SK-MEL-5 (cell line): ENCODE results near the gene TNS4. TPM values are rescaled to one million over a fixed set of nuclear protein-coding genes. Genes with fewer than 3 reads are reported as not detected.

Source experiments
- DNase-seq: peaks from one replicate; pipeline ENCODE4 v3.0.0-alpha.2; 2016; ENCODE audit warnings: low read depth, low spot score
- in situ Hi-C: cut with HindIII; loops from 2 replicates; pipeline ENCODE4 v1.10.0; 2016; ENCODE audit warnings: low sequenced_read_pairs, high pct_unique_total_duplicates, low pct_unique_long_range_greater_than_20kb
- total RNA-seq: library from RNA; depleted of rRNA; stranded (reverse); fragments of >200 nt; shearing (Covaris generic); gene quantifications from 2 replicates; pipeline ENCODE4 v1.2.3, GENCODE V29; 2014

TNS4 gene
- total RNA-seq, 1 experiment from 2014 or later, result not detected

- no peak for DNase-seq
- in situ Hi-C loops, result no loop called here
Observed at GRCh38 chr17:40502716-40503115, 1.3 kb upstream of the TNS4 start.

DNA sequence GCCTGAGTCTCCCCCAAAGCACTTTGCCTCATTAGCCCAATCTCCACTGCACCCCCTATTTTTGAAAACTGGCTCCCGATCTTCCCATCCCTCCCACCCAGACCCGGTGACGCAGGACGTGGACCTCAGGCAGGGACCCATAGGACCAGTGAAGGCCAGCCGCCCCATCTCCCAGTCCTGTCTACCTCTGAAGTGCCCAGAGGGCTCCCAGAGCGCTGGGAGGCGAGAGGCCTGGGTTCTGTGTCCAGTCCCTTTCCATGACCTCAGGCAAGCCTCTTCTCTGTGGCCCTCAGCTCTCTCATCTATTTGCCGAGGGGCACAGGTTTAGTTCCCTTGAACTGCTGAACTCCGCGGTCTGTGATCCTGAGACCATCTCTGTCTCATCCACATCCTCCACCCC lies 714 bp downstream of the TNS4 start:
- DNase-seq, result no peak
- in situ Hi-C loops, result no loop called here

- in situ Hi-C loops, result no loop called here
- no peak for DNase-seq
Observed at GRCh38 chr17:40500190-40500589, 1.2 kb downstream of the TNS4 start.

- in situ Hi-C loops, result no loop called here
- peak; percentile 61 for DNase-seq
Observed at GRCh38 chr17:40499551-40500189, 1.8 kb downstream of the TNS4 start.

DNA sequence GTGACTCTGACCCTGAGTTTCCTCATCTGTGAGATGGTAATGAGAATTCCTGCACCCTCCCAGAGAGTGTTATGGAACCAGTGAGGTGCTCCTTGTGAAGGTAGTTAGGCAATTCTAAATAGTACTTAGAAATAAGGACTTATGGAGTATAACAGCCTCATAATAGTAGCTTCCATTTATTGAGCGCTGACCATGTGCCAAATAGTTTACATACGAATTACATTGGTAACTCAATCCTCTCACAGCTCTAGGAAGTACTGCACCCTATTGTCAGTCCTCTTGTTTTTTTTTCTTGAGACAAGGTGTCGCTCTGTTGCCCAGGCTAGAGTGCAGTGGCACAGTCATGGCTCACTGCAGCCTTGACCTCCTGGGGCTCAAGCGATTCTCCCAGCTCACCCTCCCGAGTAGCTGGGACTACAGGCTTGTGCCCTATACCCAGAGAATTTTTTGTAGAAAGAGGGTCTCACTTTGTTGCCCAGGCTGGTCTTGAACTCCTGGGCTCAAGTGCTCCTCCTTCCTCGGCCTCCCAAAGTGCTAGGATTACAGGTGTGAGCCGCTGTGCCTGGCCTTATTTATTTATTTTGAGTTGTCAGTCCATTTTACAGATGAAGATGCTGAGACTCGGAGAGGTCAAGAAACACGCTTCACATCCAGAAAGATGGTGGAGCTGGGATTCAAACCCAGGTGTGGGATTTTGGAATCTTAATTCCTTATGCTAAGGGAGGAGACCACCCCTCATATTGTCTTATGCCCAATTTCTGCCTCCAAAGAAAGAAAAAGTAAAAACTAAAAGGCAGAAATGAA lies 2.9 kb downstream of the TNS4 start:
- DNase-seq, result no peak
- in situ Hi-C loops, result no loop called here

DNA sequence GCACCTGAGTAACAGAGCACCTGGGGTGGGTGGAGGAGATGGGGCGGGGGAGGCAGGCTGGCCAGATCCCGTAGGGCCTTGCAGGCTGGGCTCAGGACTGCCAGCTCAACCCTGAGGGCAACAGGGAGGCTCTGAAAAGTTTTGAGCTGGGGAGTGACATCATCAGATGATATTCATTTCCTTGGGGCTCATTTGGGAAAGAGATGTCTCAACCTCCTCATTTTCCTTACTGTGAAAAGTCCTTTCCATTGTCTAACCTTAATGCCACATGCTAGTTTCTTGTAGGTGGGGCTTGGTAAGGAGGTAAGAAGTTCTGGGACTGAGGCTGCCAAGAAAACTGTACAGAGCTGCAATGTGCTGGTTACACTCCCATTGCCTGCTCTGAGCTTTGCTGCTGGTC lies 3.7 kb downstream of the TNS4 start:
- DNase-seq, result no peak
- in situ Hi-C loops, result no loop called here

GRCh38 chr17:40496634-40497420 lies 4.6 kb downstream of the TNS4 start:
- no peak for DNase-seq
- in situ Hi-C loops, result no loop called here

DNA sequence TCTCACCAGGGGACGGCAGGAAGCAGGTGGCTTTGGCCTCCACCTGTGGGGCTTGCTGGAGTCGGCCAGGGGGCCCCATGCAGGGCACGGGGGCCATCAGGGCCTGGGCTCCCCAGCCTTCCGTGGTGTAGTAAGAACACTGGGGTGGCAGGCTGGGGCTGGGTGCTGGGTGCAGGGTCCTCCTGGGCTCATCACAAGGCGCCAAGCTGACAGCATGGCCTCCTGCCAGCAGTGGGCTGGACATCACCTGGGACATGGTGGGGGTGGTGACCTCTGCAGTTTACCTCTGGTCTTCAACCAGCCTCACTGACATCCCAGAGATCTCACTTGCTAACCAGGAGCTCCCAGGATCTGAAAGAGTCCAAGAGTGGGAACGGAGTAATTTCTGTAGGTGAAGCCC lies 5.3 kb downstream of the TNS4 start:
- no peak for DNase-seq
- in situ Hi-C loops, result no loop called here

- in situ Hi-C loops, result no loop called here
- DNase-seq, result no peak
Observed at GRCh38 chr17:40495140-40495539, 6.3 kb downstream of the TNS4 start.

DNA sequence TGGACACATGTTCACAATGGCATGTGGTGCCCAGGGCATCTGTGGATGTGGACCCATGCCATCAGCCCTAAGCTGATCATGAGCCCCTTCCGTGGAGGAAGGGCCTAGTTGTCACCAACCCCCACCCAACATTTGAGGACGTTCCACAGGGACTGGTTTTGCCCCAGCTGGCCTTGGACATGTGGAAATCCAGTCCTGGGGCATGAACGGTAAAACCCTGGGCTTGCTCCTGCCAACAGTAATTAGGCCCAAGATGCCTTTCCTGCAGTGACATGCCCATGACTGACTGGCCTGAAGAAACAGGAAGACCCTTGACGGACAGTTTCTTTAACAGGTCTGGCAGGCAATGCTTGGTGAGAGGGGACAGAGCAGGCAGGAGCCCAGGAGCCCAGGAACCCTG lies 7.7 kb downstream of the TNS4 start:
- in situ Hi-C loops, result no loop called here
- DNase-seq, result no peak

DNA sequence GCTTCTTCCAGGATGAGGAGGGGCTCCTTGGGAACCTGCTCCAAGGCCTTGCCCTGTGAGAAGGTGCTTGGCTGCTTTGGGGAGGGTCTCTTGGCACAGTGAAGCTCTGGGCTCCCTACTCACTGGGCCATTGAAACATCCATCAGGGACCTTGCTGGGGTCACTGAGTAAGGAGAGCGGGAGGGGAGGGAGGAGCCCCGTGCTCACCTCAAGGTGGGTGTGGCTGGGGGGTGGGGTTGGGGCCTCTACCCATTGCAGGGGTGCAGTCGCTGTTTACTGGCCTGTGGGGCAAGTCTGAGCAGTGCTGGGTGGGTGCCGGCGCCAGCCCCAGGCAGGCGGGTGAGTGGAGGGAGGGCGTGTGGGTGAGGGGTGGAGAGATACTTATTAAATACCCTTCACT lies 9.9 kb downstream of the TNS4 start:
- no peak for DNase-seq
- in situ Hi-C loops, result no loop called here

- in situ Hi-C loops, result no loop called here
- DNase-seq, result no peak
Observed at GRCh38 chr17:40490982-40491381, 10.4 kb downstream of the TNS4 start.

GRCh38 chr17:40490289-40490853 lies 11.1 kb downstream of the TNS4 start:
- peak; percentile 18 for DNase-seq
- in situ Hi-C loops, result no loop called here

DNA sequence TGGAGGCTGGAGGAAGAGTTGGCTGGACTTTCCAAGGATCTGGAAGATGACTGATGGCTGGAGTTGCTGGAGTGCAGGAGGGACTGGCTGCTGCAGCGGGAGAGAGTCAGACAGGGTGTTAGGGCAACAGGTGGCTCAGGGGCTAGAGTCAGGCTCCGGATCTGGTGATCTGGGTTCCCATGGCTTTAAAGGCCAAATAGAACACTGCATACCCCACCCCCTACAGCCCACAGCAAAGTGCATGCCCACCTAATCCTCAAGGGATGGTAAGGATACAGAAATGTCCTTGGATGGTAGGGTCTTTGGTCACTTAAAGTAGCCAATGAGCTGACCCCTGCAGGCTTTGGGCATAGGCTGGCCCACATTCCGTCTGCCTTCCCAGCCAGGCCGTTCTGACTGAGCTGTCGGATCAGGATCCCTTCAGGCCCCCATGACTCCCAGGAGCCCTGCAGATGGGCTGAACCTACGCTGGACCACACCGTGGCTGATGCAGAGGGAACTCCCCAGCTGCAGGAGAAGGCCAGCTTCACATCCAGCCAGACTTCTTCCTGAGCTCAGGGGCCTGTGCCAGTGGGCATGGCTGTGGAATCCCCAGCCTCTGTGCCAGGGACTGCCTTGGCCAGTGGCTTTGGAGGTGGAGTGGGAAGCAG lies 13.9 kb downstream of the TNS4 start:
- DNase-seq, result no peak
- in situ Hi-C loops, result no loop called here

- no peak for DNase-seq
- in situ Hi-C loops, result no loop called here
Observed at GRCh38 chr17:40486522-40487370, 14.7 kb downstream of the TNS4 start.

DNA sequence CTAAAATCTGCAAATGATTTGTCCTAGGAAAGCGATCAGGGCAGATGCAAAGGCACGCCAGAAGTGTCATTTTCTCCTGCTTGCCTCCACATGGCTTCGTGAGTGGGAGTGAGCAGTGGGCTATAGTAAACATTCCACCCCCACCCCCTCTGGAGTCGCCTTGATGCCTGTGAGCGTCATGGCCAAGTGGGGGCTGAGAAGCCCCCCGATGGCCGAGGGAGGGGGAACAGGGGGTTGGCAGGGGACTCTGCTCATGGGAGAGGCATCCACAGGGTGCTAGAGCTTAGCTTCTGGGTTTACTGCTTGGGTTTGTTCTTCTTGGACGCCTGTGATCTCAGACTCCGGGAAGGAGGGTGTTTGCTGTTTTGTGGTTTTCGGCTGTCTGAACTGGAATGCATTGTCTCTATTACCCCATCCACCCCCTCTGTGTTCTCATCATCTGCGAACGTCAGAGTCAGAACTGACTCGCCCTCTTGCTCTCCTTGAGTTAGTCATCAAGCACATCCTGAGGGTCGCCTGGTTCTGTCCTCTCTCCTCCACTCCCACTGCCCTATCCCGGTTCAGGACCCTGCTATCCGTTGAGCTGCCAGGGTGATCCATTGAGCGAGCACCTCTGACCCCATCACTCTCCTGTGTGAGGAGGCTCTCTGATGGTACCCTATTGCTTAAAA lies 15.4 kb downstream of the TNS4 start:
- peak; percentile 64 for DNase-seq
- in situ Hi-C loops, result no loop called here
